ENCODE results near the gene CCDC190. TPM values are rescaled to one million over a fixed set of nuclear protein-coding genes. Genes with fewer than 3 reads are reported as not detected.
"Not testable (repeated sequence)": the region's sequence is repeated elsewhere in the genome, so short reads cannot be mapped to it uniquely, and the experiment has no call there.

Gene CCDC190
- total RNA-seq, 1 donor from 2014 or later, result not detected

- not testable (repeated sequence) for H3K9me3 Mint-ChIP-seq; H3K27me3 ChIP-seq; H3K27me3 Mint-ChIP-seq (ENCODE audit: insufficient read depth, low read depth); H3K4me1 Mint-ChIP-seq; H3K4me2 ChIP-seq; DNase-seq (ENCODE audit: low spot score); H3K79me2 ChIP-seq (ENCODE audit: low read depth); H2AFZ ChIP-seq (replicated peaks); H3F3A ChIP-seq (ENCODE audit: low read depth); H3K27ac ChIP-seq; H3K36me3 ChIP-seq; H3K4me3 Mint-ChIP-seq; H3K4me3 ChIP-seq; H4K20me1 ChIP-seq (ENCODE audit: low read depth); H3K27ac Mint-ChIP-seq; H3K9ac ChIP-seq; H3K9me3 ChIP-seq (ENCODE audit: low read depth); H3K4me1 ChIP-seq
- H3K36me3 Mint-ChIP-seq, result peaks cover 26% of the 10 kb centered on the region
Observed at GRCh38 chr1:162812357-162812756, 48.6 kb downstream of the CCDC190 start.

GRCh38 chr1:162807503-162807902 is 53.5 kb downstream of the CCDC190 start:
- not testable (repeated sequence) for H3K79me2 ChIP-seq (ENCODE audit: low read depth); H4K20me1 ChIP-seq (ENCODE audit: low read depth); H3K9ac ChIP-seq; H3K4me3 ChIP-seq; H3K27me3 Mint-ChIP-seq (ENCODE audit: insufficient read depth, low read depth); H3K4me1 Mint-ChIP-seq; H3K27ac ChIP-seq; H3K27me3 ChIP-seq; H3K4me2 ChIP-seq; H3K9me3 Mint-ChIP-seq; H3K4me1 ChIP-seq; H2AFZ ChIP-seq (replicated peaks); H3F3A ChIP-seq (ENCODE audit: low read depth); H3K27ac Mint-ChIP-seq; DNase-seq (ENCODE audit: low spot score); H3K4me3 Mint-ChIP-seq; H3K9me3 ChIP-seq (ENCODE audit: low read depth); H3K36me3 ChIP-seq
- peaks cover 45% of the 10 kb centered on the region for H3K36me3 Mint-ChIP-seq

Other genes with a start within 250 kb of the CCDC190 start
- gene DDR2, start 228.7 kb downstream of the CCDC190 start, total RNA-seq (ENCODE audit: low replicate concordance), result 0.69 and 0.74 TPM in 2 replicates
- gene HSD17B7, start 70.5 kb downstream of the CCDC190 start, total RNA-seq (ENCODE audit: low replicate concordance), result 48.0 and 53.6 TPM in 2 replicates
- gene RGS4, start 208.2 kb upstream of the CCDC190 start, total RNA-seq (ENCODE audit: low replicate concordance), result 0.43 and 0.77 TPM in 2 replicates